Ovary (tissue), 9 donors: ENCODE results near the gene ZC3H10. TPM values are rescaled to one million over a fixed set of nuclear protein-coding genes. Genes with fewer than 3 reads are reported as not detected.

Source experiments
- DNase-seq, 5 donors: peaks; one replicate each; pipeline ENCODE4 v3.0.0-alpha.2; 2019 to 2020
- H3K27ac ChIP-seq, 2 donors: fragments of 200-600 bp; one replicate each; pipeline versions ENCODE4 v1.5.1 to v1.8.0; 2019 to 2022
- H3K27me3 ChIP-seq: fragments of 200-600 bp; one replicate; pipeline ENCODE4 v1.8.0; 2022
- H3K36me3 ChIP-seq: fragments of 200-600 bp; sonication (generic); one replicate; pipeline ENCODE4 v1.5.1; 2019
- H3K4me1 ChIP-seq: one replicate; pipeline ENCODE4 v1.8.1; 2013; ENCODE audit warnings: mild to moderate bottlenecking, moderate library complexity; ENCODE audit not compliant: insufficient read depth
- H3K4me3 ChIP-seq: fragments of 200-600 bp; sonication (generic); one replicate; pipeline ENCODE4 v1.5.1; 2017
- H3K9me3 ChIP-seq, 2 donors: fragments of 200-600 bp in 1 of 2; sonication (generic) in 1 of 2; one replicate each; pipeline versions ENCODE4 v1.5.1 to v1.8.1; 2013 to 2019; ENCODE audit warnings: mild to moderate bottlenecking in 1 of 2, moderate library complexity in 1 of 2
- EP300 ChIP-seq: sonication (generic); formaldehyde crosslinking; IDR thresholded peaks from one replicate; pipeline ENCODE4 v1.6.1; 2017; ENCODE audit warnings: antibody characterized with exemption
- POLR2A ChIP-seq: fragments of 450-650 bp; IDR thresholded peaks from one replicate; pipeline ENCODE4 v1.6.1; 2017; ENCODE audit warnings: antibody characterized with exemption, mild to moderate bottlenecking, moderate library complexity
- WGBS, 3 donors: extraction: QIAGEN DNeasy Blood & Tissue Kit in 1 of 3; methylation state at CpG; one replicate each; pipeline versions ENCODE4 v1.1.5 to v1.1.7; 2013 to 2017; 5-methylcytosine and 5-hydroxymethylcytosine counted together
- intact Hi-C, 4 donors: fragments of 100-400 bp; cut with DNase I; formaldehyde crosslinking; loops; one replicate each; pipeline versions ENCODE4 v1.11.0 to v1.15.1; 2022 to 2023
- polyA plus RNA-seq, 2 donors: library from polyadenylated mRNA; stranded (reverse); fragments of 200-250 nt in 1 of 2; fragments of 350-450 nt in 1 of 2; fragmentation: Illumina TruSeq in 1 of 2; extraction: RNeasy Lipid Tissue Mini Kit (QIAGEN cat#74804) in 1 of 2; gene quantifications; one replicate each; pipeline ENCODE4 v1.2.3, GENCODE V29; 2013 to 2014
- total RNA-seq, 7 donors: library from RNA; depleted of rRNA in 2 of 7; stranded (reverse); fragments of >200 nt in 2 of 7; fragmentation: NEBNext Ultra II Directional in 3 of 7; extraction: Animal tissue kit (Norgen Biotek cat#: 25700) in 3 of 7; gene quantifications; one replicate each; pipeline versions ENCODE4 v1.1.0 to v1.2.4, GENCODE V29; 2016 to 2023
- TF ChIP-seq, protein P1 (sequence below), 3 donors: fragments of 450-650 bp in 2 of 3; fragments of 200-600 bp in 1 of 3; IDR thresholded peaks; one replicate each; pipeline versions ENCODE4 v1.5.1 to v1.8.0; 2016 to 2022; ENCODE audit warnings: antibody characterized with exemption in 3 of 3, mild to moderate bottlenecking in 1 of 3
- donor health status: DM: no; HTN: no; CAD: no; lungs with moderate emphysema.
- donor health status: DM: no; HTN: no; CAD: no.
- donor health status: Bipolar disorder and iron deficiency.
- donor health status: DM: yes; HTN: yes; CAD: no.
- donor health status: DM: no; HTN: no; CAD: no.
- donor health status: DM: yes; HTN: yes; CAD: no.

Gene ZC3H10
- total and polyA plus RNA-seq, 9 donors: 1.8 to 14.7 (median 9.0) TPM

GRCh38 chr12:56152756-56153677 is 35.0 kb downstream of the ZC3H10 start:
- DNase-seq: peak in 1 of 5 donors; percentile 62
- WGBS, 3 donors: 6 to 7% (median 6%) methylated on average over 8 of the region's 8 CpGs
- H3K4me3 ChIP-seq: peak overlapping the region; percentile 54
- H3K9me3 ChIP-seq: no peaks in the 10 kb centered on the region
- H3K36me3 ChIP-seq: no peaks in the 10 kb centered on the region
- peak overlapping the region in 1 of 2 donors; percentile 15 for H3K27ac ChIP-seq
- H3K27me3 ChIP-seq: no peaks in the 10 kb centered on the region
- intact Hi-C loops: no loop called here
- no peak for TF ChIP-seq POLR2A
- TF ChIP-seq, protein P1, sequence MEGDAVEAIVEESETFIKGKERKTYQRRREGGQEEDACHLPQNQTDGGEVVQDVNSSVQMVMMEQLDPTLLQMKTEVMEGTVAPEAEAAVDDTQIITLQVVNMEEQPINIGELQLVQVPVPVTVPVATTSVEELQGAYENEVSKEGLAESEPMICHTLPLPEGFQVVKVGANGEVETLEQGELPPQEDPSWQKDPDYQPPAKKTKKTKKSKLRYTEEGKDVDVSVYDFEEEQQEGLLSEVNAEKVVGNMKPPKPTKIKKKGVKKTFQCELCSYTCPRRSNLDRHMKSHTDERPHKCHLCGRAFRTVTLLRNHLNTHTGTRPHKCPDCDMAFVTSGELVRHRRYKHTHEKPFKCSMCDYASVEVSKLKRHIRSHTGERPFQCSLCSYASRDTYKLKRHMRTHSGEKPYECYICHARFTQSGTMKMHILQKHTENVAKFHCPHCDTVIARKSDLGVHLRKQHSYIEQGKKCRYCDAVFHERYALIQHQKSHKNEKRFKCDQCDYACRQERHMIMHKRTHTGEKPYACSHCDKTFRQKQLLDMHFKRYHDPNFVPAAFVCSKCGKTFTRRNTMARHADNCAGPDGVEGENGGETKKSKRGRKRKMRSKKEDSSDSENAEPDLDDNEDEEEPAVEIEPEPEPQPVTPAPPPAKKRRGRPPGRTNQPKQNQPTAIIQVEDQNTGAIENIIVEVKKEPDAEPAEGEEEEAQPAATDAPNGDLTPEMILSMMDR (IDR thresholded peaks at IDR 0.05): no peak
- TF ChIP-seq EP300: no peak
- H3K4me1 ChIP-seq: peaks cover 10% of the 10 kb centered on the region

DNA sequence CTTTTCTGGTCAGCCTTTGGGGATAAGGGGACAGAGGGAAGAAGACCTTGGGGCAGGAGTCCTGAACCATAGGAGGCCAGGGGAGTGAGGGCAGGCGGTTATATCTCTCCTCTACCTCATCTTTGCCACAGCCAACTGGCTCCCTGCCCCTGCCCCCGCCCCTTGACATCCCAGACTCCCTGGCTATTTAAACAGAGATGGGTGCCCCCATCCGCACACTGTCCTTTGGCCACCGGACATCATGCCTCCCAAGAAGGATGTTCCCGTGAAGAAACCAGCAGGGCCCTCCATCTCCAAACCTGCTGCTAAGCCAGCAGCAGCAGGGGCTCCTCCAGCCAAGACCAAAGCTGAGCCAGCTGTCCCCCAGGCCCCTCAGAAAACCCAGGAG is 35.6 kb downstream of the ZC3H10 start:
- no peak for DNase-seq
- intact Hi-C loops: no loop called here
- Histone ChIP-seq H3K27ac (peak overlapping the region in 1 of 2 donors; percentile 15), H3K4me1 (peaks cover 10% of the 10 kb centered on the region), H3K4me3 (no peak overlapping the region), H3K27me3 (no peaks in the 10 kb centered on the region), H3K36me3 (no peaks in the 10 kb centered on the region), H3K9me3 (no peaks in the 10 kb centered on the region)
- WGBS, 3 donors: 67 to 74% (median 69%) methylated on average over 5 of the region's 5 CpGs
- no peak for TF ChIP-seq POLR2A
- TF ChIP-seq, protein P1 (IDR thresholded peaks at IDR 0.05): no peak
- no peak for TF ChIP-seq EP300

- H3K27me3 ChIP-seq: no peaks in the 10 kb centered on the region
- WGBS, 3 donors: 79 to 100% (median 91%) methylated on average over 1 of the region's 1 CpG
- H3K36me3 ChIP-seq: no peaks in the 10 kb centered on the region
- TF ChIP-seq, protein P1 (IDR thresholded peaks at IDR 0.05): no peak
- TF ChIP-seq EP300 (no peak), POLR2A (no peak)
- no peaks in the 10 kb centered on the region for H3K9me3 ChIP-seq
- H3K4me1 ChIP-seq: peaks cover 10% of the 10 kb centered on the region
- H3K4me3 ChIP-seq: no peak overlapping the region
- intact Hi-C loops: no loop called here
- no peak for DNase-seq
- H3K27ac ChIP-seq: no peak overlapping the region
These were observed 36.2 kb downstream of the ZC3H10 start for GRCh38 chr12:56154246-56154771.

DNA sequence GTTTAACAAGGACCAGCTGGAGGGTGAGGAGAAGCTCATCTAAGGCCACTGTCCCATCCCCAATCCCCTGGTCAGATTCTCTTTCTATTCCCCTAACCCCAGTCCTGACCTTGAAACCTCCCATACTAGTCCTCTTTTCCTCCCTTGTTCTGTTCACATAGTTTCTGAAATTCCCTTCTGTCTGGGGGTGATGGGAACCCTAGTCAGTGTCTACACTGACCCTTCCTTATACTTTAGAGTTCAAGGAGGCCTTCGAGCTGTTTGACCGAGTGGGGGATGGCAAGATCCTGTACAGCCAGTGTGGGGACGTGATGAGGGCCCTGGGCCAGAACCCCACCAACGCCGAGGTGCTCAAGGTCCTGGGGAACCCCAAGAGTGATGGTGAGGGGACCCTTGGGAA is 36.8 kb downstream of the ZC3H10 start:
- DNase-seq: no peak
- Histone ChIP-seq H3K27ac (no peak overlapping the region), H3K27me3 (no peaks in the 10 kb centered on the region), H3K36me3 (no peaks in the 10 kb centered on the region), H3K9me3 (no peaks in the 10 kb centered on the region), H3K4me1 (peaks cover 10% of the 10 kb centered on the region), H3K4me3 (no peak overlapping the region)
- whole genome bisulfite sequencing, 3 donors: 84 to 87% (median 86%) methylated on average over 5 of the region's 5 CpGs
- no peak for TF ChIP-seq POLR2A
- TF ChIP-seq, protein P1 (IDR thresholded peaks at IDR 0.05): no peak
- no peak for TF ChIP-seq EP300
- intact Hi-C loops: loop anchor here in 1 of 4 donors (5.0 kb wide), 1 partner anchor 67 kb away; the partner anchor contains the start of genes NABP2 and RNF41
